Heart right ventricle (tissue), 16 donors: ENCODE results near the gene EFTUD2. TPM values are rescaled to one million over a fixed set of nuclear protein-coding genes. Genes with fewer than 3 reads are reported as not detected.

Experiments
- ATAC-seq, 8 donors: fragments of 200-7000 bp; cut with Tn5 transposase; one replicate each; pipeline ENCODE4 v1.9.1; 2020; ENCODE audit warnings: mild to moderate bottlenecking in 8 of 8, moderate library complexity in 8 of 8, moderate number of reproducible peaks in 1 of 8
- DNase-seq, 2 donors: peaks; one replicate each; pipeline ENCODE4 v3.0.0-alpha.2; 2020
- H3K27ac ChIP-seq, 10 donors: fragments of 200-600 bp; sonication (generic) in 2 of 10; one replicate each; pipeline versions ENCODE4 v1.5.0 to v1.8.0; 2020 to 2022; ENCODE audit warnings: mild to moderate bottlenecking in 3 of 10
- H3K27me3 ChIP-seq, 7 donors: fragments of 200-600 bp; one replicate each; pipeline ENCODE4 v1.8.0; 2021 to 2022; ENCODE audit warnings: mild to moderate bottlenecking in 2 of 7
- H3K36me3 ChIP-seq, 9 donors: fragments of 200-600 bp; sonication (generic) in 1 of 9; one replicate each; pipeline versions ENCODE4 v1.5.0 to v1.8.0; 2020 to 2022; ENCODE audit warnings: mild to moderate bottlenecking in 2 of 9
- H3K4me1 ChIP-seq, 9 donors: fragments of 200-600 bp; sonication (generic) in 1 of 9; one replicate each; pipeline versions ENCODE4 v1.5.0 to v1.8.0; 2020 to 2022; ENCODE audit warnings: mild to moderate bottlenecking in 4 of 9
- H3K4me3 ChIP-seq, 10 donors: fragments of 200-600 bp; sonication (generic) in 2 of 10; one replicate each; pipeline versions ENCODE4 v1.5.0 to v1.8.0; 2020 to 2022; ENCODE audit warnings: mild to moderate bottlenecking in 7 of 10, moderate library complexity in 2 of 10
- H3K9me3 ChIP-seq, 11 donors: fragments of 200-600 bp in 10 of 11; sonication (generic) in 2 of 11; one replicate each; pipeline versions ENCODE4 v1.5.0 to v1.8.0; 2013 to 2022; ENCODE audit warnings: mild to moderate bottlenecking in 2 of 11, control low read depth in 1 of 11, moderate library complexity in 1 of 11
- WGBS, 2 donors: extraction: QIAGEN DNeasy Blood & Tissue Kit; methylation state at CpG; one replicate each; pipeline ENCODE4 v1.1.7; 2013; ENCODE audit warnings: inconsistent platforms in 1 of 2; 5-methylcytosine and 5-hydroxymethylcytosine counted together
- intact Hi-C, 10 donors: fragments of 100-400 bp; cut with DNase I; formaldehyde crosslinking; loops; one replicate each; pipeline versions ENCODE4 v1.11.1 to v1.14.2; 2022
- polyA plus RNA-seq, 2 donors: library from polyadenylated mRNA; stranded (reverse); fragments of 200-250 nt; gene quantifications; one replicate each; pipeline ENCODE4 v1.2.3, GENCODE V29; 2013
- total RNA-seq, 10 donors: library from RNA; stranded (reverse); fragmentation: NEBNext Ultra II Directional in 3 of 10; extraction: Animal tissue kit (Norgen Biotek cat#: 25700) in 3 of 10; gene quantifications; one replicate each; pipeline versions ENCODE4 v1.2.1 to v1.2.4, GENCODE V29; 2021 to 2023
- TF ChIP-seq, protein P1 (sequence below), 9 donors: fragments of 200-600 bp; sonication (generic) in 2 of 9; IDR thresholded peaks; one replicate each; pipeline versions ENCODE4 v1.5.0 to v1.8.0; 2021 to 2022; ENCODE audit warnings: antibody characterized with exemption in 9 of 9, mild to moderate bottlenecking in 5 of 9, moderate library complexity in 1 of 9
- donor health status: Arrhythmogenic right ventricular cardiomyopathy.
- donor health status: ischemic (EF 13 %, LVEDD 7.1; RV severe dilation, severe dysfunction).
- donor health status: healthy with polysubstance abuse.
- donor health status: DM: no; HTN: yes; CAD: no.
- donor health status: DM: no; HTN: no; CAD: no.
- donor health status: ischemic (EF 25% LVEDD 6.9; RV normal size, moderate dysfunction).
- donor health status: ischemic (EF 25% LVEDD 5.7; RV mildly dilated, moderate dysfunction).
- donor health status: healthy.
- donor health status: DM: yes; HTN: yes; CAD: no.
- donor health status: Ischemic cardiomyopathy.
- donor health status: ischemic (EF 35%, LVEDD 5.7; RV mildly dilated, moderate dysfunction).
- donor health status: nonischemic (EF 11% LVEDD 7.7; RV severe dilation, severe dysfunction).
- donor health status: DM: yes; HTN: yes; CAD: no.
- donor health status: PGD.
- donor health status: ischemic (EF 29% LVEDD 5.4; RV normal size, mild dysfunction).
- donor health status: nonischemic (EF 23%, LVEDD 6.1; RV moderate dilation, normal function).

EFTUD2 gene
- total and polyA plus RNA-seq, 12 donors, result 21.6 to 78.2 (median 61.5) TPM

DNA sequence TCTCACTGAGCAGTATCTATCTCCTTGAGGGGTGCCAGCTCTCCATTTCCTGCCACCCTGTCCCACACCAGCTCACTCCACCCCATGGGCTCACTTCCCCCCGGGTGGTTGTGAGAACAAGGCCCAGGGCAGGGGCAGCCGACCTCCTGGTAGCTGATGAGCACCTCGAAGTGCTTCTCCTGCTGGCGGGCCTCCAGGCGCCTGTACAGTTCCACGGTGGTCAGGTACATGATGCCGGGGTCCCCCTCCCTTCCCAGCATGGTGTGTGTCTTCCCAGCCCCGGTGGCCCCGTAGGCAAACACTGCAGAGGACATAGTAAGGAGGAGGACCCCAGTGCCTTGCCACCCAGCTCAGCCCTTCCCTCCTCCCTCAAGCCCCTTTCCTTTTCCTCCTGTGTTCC lies 35.9 kb upstream of the EFTUD2 start:
- intact Hi-C loops, result loop anchor here in 1 of 10 donors (1.0 kb wide), 1 partner anchor 20 kb away; no protein-coding TSS in a partner anchor
- no peak overlapping the region for H3K4me3 ChIP-seq
- WGBS, 2 donors, result 95 to 97% methylated on average over 9 of the region's 9 CpGs
- DNase-seq (no peak), ATAC-seq (no peak)
- H3K9me3 ChIP-seq, result peaks cover 0 to 9% (median 0%) of the 10 kb centered on the region in 11 donors
- TF ChIP-seq, protein P1, sequence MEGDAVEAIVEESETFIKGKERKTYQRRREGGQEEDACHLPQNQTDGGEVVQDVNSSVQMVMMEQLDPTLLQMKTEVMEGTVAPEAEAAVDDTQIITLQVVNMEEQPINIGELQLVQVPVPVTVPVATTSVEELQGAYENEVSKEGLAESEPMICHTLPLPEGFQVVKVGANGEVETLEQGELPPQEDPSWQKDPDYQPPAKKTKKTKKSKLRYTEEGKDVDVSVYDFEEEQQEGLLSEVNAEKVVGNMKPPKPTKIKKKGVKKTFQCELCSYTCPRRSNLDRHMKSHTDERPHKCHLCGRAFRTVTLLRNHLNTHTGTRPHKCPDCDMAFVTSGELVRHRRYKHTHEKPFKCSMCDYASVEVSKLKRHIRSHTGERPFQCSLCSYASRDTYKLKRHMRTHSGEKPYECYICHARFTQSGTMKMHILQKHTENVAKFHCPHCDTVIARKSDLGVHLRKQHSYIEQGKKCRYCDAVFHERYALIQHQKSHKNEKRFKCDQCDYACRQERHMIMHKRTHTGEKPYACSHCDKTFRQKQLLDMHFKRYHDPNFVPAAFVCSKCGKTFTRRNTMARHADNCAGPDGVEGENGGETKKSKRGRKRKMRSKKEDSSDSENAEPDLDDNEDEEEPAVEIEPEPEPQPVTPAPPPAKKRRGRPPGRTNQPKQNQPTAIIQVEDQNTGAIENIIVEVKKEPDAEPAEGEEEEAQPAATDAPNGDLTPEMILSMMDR (IDR thresholded peaks at IDR 0.05), result no peak
- H3K36me3 ChIP-seq, result peaks cover 0 to 60% (median 0%) of the 10 kb centered on the region in 9 donors
- H3K27ac ChIP-seq, result no peak overlapping the region
- peaks cover 0 to 26% (median 6%) of the 10 kb centered on the region in 9 donors for H3K4me1 ChIP-seq
- no peaks in the 10 kb centered on the region for H3K27me3 ChIP-seq

DNA sequence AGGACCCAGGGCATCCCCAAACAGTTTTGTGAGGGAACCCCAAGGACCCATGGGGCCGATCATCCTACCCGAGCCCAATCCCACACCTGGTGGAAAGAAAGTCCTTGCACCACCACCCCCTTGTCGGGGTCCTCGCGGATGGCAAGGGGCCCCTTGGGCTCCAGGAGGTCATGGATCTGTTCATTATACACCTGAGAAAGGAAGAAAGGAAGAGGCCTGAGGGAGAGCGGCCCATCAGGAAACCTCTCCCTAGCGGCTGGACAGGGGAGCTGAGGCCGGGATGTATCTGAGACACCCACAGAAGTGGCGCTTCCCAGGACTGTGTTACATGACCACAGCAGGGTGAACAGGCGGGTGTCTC lies 35.5 kb upstream of the EFTUD2 start:
- TF ChIP-seq, protein P1 (IDR thresholded peaks at IDR 0.05), result no peak
- ATAC-seq, result no peak
- Histone ChIP-seq H3K36me3 (peaks cover 0 to 64% (median 0%) of the 10 kb centered on the region in 9 donors), H3K27me3 (no peaks in the 10 kb centered on the region), H3K27ac (no peak overlapping the region), H3K4me1 (peaks cover 0 to 23% (median 6%) of the 10 kb centered on the region in 9 donors), H3K9me3 (peaks cover 0 to 9% (median 0%) of the 10 kb centered on the region in 11 donors), H3K4me3 (no peak overlapping the region)
- WGBS, 2 donors, result 97% methylated on average over 10 of the region's 10 CpGs
- intact Hi-C loops, result loop anchor here in 1 of 10 donors (1.0 kb wide), 1 partner anchor 21 kb away; no protein-coding TSS in a partner anchor
- DNase-seq, result no peak

DNA sequence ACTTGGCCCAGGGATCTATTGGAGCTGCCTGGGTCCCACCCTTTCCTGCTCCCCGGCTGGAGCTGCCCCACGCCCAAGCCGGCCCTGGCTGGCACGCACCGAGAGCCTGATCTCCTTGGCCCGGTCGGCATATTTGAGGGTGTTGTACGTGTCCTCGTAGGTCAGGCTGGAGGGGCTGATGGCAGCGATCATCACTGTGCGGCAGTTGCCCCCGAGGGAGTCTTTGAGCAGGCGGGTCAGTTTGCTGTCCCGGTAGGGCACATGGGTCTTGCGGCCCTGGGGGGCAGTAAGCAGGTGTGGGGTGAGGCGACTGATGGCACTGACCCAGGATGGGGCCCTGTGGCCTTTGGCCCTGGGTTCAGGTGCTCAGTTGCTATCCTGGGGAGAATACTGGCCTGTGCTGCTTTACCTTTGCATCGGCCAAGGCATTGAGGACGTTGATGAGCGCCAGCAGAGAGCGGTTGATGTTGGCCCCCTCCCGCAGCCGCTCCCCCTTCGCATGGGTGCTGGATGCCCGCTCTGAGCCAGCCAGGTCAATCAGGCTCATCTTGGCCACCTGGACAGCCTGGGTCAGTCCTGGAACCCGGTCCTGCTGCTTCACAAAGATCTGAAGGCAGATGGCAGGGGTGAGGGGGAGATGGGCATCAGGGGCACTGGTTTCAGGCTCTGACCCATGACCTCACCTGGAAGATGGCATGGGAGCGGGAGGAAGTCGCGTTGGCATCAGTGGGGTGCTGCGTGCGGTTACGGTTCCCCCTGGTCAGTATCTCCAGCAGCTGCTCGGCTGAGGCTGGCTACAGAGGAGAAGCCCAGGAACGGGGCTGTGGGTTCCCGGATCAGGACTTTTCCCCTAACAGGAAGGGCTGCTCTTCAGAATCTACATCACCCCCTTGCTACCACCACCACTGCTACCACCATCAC lies 34.8 kb upstream of the EFTUD2 start:
- H3K4me1 ChIP-seq, result peaks cover 0 to 22% (median 6%) of the 10 kb centered on the region in 9 donors
- TF ChIP-seq, protein P1 (IDR thresholded peaks at IDR 0.05), result no peak

DNA sequence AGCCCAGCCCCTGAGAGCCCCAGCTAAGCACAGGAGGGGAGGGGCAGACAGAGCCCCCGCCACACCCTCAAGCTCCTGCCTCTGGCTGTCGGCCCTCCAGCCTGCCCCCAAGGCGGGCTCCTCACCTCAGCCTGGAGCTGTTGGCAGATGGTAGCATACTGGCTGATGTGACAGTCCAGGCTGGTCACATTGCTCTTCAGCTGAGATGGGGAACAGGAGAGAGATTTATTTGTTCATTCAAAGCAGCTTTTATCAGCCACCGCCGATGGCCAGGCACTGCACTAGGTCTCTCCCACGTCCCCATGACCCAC lies 33.5 kb upstream of the EFTUD2 start:
- TF ChIP-seq, protein P1 (IDR thresholded peaks at IDR 0.05), result no peak
- ATAC-seq, result peak in 4 of 8 donors; percentile 41 to 66 (median 48)

More for the DNA sequence above, 34.8 kb upstream of the EFTUD2 start:
- 88 to 92% methylated on average over 34 of the region's 34 CpGs for WGBS, 2 donors
- H3K4me3 ChIP-seq, result no peak overlapping the region
- no peaks in the 10 kb centered on the region for H3K27me3 ChIP-seq
- no peak overlapping the region for H3K27ac ChIP-seq
- peaks cover 0 to 70% (median 0%) of the 10 kb centered on the region in 9 donors for H3K36me3 ChIP-seq
- peak in 4 of 8 donors; percentile 9 to 33 (median 12) for ATAC-seq
- DNase-seq, result no peak
- peaks cover 0 to 9% (median 0%) of the 10 kb centered on the region in 11 donors for H3K9me3 ChIP-seq
- intact Hi-C loops, result no loop called here

More for the DNA sequence above, 33.5 kb upstream of the EFTUD2 start:
- peaks cover 0 to 72% (median 0%) of the 10 kb centered on the region in 9 donors for H3K36me3 ChIP-seq
- intact Hi-C loops, result no loop called here
- 44 to 71% methylated on average over 6 of the region's 6 CpGs for WGBS, 2 donors
- H3K27me3 ChIP-seq, result no peaks in the 10 kb centered on the region
- peak overlapping the region in 1 of 10 donors; percentile 17 for H3K27ac ChIP-seq
- H3K9me3 ChIP-seq, result no peaks in the 10 kb centered on the region
- H3K4me3 ChIP-seq, result no peak overlapping the region
- peaks cover 0 to 22% (median 6%) of the 10 kb centered on the region in 9 donors for H3K4me1 ChIP-seq
- no peak for DNase-seq
